Effector CD8-positive, alpha-beta T cell (primary cell): ENCODE results near the gene DNAJB6.

ENCODE experiments used
- DNase-seq: peaks from one replicate; lab custom pipeline; 2025; lab: John Stamatoyannopoulos, UW

The DNAJB6 gene

DNA sequence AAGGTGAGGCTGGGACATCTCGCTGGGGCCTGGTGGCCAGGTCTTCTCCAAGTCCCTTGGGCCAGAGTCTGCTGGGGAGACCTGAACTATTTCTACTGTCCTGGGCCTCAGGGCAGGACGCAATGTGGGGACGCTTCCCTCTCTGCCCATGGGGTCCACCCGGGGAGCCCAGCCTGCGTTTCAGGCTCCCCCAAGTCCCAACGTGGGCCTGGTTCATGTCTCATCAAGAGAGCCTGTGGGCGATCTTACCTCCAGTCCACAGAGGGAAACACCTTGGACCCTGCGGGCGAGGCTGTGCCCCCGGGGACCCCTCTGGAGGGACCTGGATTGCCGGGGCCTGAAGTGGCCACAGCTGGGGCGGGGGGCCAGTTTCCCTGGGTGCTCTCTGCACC, 91.7 kb downstream of the DNAJB6 start:
- no peak for DNase-seq

DNA sequence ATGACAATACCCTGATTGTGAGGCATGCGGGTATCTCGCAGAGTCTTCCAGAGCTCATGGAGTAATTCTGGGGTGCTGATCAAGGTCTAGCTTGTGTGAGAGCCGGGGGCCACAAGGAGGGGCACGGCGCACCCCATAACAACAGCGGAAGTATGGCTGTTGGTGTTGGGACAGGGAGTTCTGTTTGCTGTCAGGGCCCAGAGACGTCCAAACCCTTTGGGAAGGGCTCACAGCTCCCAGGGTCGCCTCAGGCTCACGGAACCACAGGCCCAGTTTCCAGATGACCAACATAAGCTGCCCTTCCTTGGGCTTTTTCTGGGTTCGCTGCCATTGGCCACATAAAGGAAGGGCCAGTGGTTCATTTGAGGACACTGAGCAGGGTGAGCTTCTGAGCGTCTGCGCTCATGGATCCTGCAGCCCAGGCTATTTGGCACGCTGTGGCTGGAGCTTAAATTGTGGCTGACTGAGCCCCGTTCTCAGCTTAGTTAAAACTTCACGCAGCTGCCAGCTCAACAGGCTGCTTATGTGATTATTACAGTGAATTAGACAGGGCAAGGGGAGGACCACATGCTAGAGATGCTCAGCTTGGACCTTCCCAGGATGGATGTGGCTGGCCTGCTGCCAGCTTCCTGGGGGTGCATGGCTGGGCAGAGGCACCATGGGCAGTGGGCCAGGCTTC, 92.3 kb downstream of the DNAJB6 start:
- DNase-seq = no peak

DNA sequence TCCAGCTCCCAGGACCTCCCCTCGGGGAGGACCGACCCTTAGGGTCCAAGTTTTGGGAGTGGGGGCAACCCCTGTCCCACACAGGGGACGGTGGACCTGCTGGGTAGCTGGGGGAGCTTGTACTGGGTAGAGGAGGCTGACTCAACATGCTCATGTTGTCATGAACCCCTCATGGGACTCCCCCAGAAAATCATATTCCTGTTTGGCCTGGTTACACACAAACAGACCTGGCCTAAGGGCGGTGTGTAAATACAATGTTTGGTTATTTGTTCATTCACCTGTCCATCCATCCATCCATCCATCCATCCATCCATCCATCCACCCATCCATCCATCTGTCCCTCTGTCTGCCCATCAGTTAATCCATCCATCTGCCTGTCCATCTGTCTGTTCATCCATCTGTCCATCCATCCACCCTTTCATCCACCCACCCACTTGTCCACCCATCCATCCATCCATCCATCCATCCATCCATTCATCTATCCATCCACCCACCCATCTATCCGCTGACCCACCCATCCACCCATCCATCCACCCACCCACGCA, 92.9 kb downstream of the DNAJB6 start:
- DNase-seq = no peak

DNA sequence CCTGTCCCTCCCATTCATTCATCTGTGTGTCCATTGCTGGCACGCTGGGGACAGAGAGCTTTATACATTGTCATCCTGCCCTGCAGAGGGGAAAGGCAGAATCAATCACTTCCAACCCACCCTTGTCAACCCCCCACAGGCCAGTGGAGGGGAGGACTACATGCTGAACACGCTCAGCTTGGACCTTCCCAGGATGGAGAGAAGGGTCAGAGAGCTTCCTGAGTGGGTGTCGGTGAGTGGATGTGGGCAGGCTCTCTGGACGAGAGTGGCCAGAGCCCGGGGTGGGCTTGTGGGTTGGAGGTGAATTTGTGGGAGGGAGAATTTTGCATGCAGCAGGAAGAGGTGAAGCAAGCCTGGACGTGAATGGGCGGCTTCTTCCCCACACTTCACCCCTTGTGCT, 93.9 kb downstream of the DNAJB6 start:
- DNase-seq = no peak

DNA sequence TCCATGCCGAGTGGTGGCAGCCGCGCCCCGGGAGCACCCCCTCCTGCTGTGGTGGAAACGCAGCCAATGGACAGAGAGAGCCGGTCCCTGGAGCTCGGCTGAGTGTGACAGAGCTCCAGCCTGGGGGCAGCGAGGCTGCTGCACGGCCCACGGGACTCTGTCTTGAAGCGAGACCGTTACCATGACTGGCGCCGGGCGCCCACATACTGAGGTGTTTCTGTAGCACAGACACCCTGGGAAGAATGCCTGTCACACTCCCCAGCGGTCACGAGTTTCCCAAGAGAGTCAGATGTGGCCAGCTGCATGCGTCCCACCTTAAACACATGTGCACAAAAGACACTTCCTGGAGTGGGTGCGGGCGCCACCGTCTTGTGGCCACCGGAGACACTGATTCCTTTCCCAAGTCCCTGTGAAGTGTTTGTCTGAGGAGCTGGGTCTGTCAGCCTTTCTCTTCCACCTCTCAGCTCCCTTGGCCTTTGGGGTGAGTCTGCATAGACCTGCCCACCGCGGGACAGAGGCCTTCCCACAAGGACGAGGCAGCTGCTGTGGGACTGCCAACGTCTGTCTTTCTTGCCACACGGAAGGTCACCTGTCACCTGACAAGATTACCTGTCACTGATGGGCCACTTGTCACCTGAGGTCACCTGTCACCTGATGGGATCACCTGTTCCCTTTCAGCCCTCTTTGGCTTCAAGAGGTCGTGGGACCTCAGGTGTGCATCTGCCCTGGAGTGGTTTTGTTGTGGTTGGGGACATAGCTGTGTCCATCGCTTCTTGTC, 94.6 kb downstream of the DNAJB6 start:
- DNase-seq = no peak

DNA sequence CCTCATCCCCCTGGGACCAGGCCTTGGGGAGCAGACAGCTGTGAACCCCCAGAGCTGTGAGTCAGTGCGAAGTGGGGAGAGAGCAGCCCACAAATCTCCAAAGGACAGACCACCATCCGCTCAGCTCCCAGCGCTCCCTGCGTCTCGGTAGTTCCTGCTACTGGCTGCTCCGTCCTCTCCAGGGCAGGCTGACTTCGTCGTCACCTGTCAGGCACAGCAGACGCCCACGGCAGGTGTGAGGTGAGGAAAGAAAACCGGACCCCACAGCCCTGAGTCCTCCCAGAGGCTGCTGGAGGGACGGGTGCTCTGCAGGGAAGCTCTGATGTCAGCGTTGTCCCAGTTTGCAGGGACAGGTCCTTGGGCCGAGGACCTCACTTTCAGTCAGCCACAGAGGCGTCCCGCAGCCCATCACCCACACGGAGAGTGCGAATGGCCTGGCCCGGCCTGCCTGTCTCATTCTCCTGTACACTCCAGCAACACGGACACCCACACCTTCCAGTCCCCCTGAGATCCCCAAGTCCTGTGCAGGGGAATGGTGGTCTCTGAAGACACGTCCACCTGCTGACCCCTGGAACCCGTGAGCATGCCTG, 95.2 kb downstream of the DNAJB6 start:
- DNase-seq = no peak

DNA sequence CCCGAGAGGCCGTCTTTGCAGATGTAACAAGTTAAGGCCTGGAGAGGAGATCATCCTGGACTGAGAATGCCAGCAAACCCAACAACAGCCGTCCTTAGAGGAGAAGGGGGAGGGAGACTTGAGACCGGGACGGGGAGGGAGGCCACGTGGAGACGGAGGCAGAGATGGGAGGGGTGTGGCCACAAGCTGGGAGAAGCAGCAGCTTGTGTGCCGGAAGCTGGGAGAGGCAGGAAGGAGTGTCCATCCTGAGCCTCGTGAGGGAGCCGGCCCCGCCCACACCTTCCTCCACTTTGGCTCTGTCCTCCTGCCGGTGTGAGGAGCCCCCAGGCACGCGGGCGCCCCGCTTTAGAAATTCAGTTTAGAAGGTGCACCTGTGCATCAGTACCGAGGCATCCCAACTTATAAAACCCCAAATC, 95.7 kb downstream of the DNAJB6 start:
- no peak for DNase-seq

DNA sequence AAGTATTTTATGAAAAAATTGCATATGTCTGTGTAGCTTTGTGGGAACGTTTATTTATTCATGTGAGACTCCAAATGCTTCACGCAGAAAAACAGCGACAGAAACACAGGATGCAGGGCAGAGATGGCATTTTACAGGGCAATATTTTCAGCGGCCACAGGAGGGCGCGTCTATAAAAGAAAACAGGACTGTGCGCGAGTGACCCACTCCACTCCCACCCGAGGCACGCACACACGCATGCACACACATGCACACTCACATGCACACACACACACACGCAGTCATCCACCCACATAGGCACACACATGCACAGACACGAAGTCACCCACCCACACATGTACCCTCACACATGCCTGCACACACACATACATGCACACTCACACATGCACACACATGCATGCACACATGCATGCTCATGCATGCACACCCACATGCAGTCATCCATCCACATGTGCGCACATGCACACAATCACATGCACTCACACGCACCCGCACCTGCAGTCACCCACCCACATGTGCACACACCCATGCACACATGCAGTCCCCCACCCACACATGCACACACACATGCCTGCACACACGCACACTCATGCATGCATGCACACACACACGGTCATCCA, 96.3 kb downstream of the DNAJB6 start:
- DNase-seq = peak; percentile 35

DNA sequence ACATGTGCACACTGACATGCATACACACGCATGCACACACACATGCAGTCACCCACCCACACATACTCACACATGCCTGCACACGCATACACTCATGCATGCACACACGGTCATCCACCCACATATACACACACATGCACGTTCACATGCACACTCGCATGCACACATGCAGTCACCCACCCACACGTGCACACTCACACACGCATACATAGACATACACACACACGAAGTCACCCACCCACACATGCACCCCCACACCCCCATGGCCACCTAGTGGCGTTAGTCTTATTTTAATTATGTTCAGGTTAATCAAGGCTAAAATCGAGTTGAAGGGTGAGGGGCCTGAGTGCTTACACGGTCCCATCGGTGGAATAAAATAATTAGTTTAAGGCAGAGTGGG, 96.8 kb downstream of the DNAJB6 start:
- no peak for DNase-seq

DNA sequence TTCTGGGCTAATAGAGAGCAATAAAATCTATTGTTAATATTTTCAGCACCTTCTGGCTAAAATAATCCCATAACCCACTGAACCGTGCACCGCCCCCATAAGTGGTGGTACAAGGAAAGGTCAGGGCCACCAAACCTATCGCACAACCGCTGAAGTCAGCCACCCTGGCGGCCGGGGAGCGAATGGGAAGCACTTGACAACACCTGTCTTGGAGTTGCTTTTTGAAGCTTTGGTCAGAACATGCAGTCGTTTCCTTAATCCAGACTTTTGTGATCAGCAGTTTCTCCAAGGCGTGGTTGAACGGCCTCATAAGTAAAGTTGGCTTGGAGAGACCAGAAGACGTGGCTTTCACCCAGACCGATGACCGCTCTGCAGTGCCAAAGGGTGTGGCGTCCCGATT, 97.4 kb downstream of the DNAJB6 start:
- no peak for DNase-seq

DNA sequence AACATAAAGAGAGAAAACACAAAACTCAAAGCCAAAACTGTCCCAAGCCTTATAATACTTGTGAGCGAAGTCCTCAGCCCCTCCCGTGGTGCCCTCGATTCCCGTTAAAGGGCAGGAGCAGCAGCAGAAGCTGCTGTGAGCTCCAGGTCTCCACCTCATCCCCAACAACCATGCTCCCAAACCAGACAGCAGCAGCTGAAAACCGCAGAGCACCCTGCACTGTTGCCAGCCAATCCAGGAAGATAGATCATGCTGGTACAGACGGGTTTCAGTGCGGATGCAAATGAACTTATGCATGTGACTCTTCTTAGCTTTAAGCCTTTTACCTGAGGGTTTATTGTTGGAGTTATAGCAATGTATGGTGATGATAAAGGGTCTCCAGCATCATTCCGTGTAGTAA, 97.9 kb downstream of the DNAJB6 start:
- no peak for DNase-seq

DNA sequence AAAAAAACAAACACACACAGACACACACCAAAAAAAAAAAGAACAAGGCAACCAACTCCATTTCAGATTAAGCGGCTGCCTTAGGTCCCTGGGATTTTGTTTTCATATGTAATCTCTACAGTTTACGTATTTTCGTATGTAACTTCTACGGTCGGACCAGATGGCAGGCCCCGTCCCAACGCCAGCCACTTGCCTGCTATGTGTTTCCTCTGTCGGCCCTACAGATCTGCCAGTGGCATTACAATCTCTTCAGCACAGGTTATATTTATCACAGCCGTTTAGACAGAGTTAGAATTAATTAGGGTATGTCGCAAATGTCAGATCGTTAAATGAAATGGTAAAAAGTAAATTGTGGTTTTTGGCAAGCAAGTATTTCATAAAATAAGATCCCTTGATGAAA, 99.3 kb downstream of the DNAJB6 start:
- DNase-seq = no peak

DNA sequence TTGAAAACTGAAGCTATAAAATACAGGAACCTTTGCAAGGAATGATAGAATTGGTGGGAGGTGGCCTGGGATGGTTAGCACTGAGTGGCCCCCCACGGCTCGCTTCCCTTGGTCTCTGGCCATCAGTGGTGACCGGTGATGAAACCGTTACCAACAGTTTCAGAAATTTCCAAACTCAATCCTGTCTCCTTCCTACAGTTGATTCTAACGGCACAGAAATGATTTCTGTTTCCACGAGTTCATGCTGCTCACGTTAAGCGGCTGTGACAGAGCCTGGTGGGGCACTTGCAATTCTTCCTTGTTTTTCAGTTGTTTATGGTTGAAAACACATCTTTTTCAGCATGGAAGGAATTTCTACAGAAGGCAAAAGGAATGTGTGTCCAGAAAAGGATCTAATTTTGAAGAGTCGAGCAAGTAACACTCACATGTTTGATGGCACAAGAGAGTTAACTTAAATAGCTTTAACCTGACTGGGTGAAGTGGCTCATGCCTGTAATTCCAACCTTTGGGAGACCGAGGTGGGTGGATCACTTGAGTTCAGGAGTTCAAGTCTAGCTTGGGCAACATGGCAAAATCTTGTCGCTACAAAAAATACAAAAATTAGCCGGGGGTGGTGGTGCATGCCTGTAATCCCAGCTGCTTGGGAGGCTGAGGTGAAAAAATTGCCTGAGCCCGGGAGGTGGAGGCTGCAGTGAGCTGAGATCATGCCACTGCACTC, 100.1 kb downstream of the DNAJB6 start:
- no peak for DNase-seq

DNA sequence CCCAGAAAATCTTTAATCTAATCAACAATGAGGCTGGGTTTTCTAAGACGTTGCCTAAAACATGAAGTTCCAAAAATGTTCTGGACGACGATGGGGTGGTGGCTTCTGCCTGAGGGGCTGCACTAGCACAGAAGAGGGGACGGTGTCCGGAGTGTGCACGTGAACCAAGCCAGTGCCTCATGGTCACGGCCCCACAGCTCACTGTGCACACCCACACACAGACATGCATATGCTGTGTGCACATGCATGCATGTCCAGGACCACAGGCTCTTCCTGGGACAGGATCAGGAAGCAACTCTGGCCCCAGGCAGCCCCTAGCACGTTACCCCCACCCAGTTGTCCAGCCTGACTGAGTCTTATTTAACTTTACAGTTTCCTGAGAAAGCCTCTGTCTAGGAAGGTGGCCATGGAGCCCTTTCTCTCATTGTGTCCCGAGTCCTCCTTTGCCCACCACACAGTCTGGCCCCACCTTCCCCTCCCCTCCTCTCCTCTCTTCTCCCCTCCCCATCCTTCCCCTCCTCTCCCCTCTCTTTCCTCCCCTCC, 100.8 kb downstream of the DNAJB6 start:
- no peak for DNase-seq

DNA sequence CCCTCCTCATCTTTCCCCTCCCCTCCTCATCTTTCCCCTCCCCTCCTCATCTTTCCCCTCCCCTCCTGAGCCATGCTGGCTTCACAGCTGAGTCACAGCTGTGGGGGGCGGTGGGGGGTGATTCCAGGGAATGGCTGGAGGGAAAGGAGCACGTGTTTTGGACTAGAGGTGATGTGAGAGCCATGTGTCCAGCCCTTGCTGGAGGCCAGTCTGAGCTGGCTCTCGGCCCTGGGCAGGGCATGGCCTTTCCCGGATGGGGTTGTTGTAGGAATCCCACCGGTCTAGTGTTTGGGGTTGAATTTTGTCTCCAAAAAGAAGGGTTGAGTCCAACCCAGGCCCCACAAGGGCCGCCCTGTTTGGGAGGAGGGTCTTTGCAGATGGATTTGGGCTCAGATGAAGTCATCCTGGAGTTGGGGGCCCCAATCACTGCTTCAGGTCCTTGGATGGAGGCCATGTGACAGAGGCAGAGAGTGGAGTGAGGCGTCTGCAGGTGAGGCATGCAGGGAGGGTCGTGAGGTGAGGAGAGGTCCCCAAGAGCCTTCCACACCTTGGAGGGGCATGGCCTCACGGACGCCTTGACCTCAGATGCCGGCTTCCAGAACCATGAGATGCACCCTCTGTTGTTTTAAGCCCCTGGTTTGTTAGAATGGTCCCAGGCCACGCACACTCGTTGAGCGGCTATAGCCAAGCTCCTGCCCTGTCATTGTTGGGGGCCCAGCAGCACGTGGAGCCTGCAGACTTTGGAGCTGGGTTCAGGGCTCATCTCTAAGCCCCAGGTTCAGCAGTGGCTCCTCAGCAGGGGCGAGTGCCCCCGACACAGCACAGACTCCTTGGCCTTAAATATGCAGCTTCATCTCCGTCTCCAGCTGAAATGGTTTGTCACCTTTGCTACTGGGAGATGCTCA, 101.6 kb downstream of the DNAJB6 start:
- DNase-seq = no peak

DNA sequence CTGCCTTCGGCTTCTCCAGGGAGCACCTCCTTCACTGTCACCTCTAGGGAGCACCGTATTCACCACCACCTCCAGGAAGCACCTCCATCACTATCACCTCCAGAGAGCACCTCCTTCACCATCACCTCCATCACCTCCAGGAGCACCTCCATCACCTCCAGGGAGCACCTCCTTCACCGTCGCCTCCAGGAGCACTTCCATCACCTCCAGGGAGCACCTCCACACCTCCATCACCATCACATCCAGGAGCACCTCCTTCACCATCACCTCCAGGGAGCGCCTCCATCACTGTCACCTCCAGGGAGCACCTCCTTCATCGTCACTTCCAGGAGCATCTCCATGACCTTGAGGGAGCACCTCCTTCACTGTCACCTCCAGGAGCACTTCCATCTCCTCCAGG, 102.3 kb downstream of the DNAJB6 start:
- no peak for DNase-seq

DNA sequence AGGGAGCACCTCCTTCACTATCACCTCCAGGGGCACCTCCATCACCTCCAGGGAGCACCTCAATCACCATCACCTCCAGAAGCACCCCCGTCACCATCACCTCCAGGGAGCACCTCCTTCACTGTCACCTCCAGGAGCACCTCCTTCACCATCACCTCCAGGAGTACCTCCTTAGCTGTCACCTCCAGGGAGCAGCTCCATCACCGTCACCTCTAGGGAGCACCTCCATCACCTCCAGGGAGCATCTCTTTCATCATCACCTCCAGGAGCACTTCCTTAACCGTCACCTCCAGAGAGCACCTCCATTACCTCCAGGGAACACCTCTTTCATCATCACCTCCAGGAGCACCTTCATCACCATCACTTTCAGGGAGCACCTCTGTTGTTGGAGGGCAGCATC, 103.0 kb downstream of the DNAJB6 start:
- DNase-seq = no peak

DNA sequence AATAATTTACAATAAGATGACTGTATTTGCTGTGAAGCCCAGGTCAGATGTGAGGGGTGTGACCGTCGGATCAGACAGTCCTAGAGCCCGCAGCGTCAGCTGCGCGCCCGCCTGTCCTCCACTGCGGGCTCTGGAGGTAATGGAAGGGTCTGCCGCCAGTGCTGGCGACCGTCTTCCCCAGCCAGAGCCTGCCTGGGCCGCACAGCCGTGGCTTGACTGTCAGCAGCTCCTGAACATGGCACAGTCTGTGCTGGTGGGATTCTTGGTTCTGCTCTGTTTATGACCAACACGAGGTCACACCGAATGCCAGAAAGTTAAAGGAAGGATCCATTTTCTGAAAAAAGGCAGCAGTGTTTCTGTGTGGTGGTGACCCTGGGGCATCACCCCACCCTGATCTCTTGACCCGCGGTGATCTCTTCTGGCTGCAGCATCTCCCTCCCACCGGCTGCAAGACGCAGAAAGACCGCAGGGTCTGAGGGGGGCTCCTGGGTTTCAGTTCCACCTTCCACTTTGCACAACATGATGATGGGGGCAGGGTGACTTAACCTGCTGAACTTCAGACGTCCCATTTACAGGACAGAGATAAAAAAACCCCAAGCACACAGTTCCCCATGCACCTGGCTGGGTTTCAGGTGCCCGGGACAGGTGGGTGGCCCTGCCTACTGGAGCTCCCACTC, 103.7 kb downstream of the DNAJB6 start:
- no peak for DNase-seq

DNA sequence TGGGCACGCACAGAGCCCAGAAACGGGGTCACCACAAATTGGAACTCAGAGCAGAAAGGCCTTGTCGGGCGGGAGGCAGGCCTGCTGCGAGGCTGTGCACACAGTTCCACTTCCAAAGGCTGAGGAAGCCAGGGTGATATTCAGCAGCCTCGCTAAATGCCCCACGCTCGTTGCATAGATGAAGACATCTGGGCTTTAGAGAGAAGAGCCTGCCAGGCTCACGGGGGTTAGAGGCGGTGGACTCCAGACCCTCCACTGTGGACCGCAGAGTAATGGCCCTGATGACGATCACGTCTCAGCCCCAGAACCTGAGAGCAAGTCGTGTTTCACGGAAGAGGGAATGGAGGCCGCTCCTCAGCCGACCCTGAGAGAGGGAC, 104.2 kb downstream of the DNAJB6 start:
- DNase-seq = no peak

DNA sequence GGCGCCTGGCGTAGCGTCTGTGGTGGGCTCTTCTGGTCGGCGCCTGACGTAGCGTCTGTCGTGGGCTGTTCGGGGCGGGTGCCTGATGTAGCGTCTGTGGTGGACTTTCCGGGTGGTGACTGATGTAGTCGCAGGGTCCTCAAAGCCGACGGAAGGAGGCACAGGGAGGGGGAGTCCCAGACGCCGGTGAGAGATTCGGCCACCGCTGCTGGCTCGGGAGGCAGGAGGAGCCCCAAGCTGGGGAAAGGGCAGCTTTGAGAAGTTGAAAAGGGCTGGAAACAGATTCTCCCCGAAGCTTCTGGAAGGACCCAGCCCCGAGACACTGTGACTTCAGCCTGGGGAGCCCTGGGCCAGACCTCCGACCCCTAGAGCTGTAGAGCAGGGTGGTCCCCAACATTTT, 105.7 kb downstream of the DNAJB6 start:
- DNase-seq = no peak
